GM12892 (cell line): ENCODE measurements around the gene UBE2D4.
"Not testable (repeated sequence)": the region's sequence is repeated elsewhere in the genome, so short reads cannot be mapped to it uniquely, and the experiment has no call there.

Experiments used
- DNase-seq: peaks from one replicate; pipeline ENCODE4 v3.0.0; 2011; ENCODE audit not compliant: insufficient read length
- FAIRE-seq: peaks from 2 replicates; lab custom pipeline; 2011; peaks lifted over from hg19 to GRCh38; lab: Jason Lieb, UNC
- POLR2A ChIP-seq: IDR thresholded peaks from 2 replicates; pipeline ENCODE4 v1.6.1; 2011; ENCODE audit warnings: low read depth, low read length, control low read depth
- POLR2AphosphoS5 ChIP-seq: IDR thresholded peaks from 2 replicates; pipeline ENCODE4 v1.6.1; 2011; ENCODE audit warnings: low read depth, low read length, control low read depth
- TAF1 ChIP-seq: IDR thresholded peaks from 2 replicates; pipeline ENCODE4 v1.6.1; 2011; ENCODE audit warnings: low read depth, mild to moderate bottlenecking, control low read depth, low read length, borderline replicate concordance

The UBE2D4 gene

GRCh38 chr7:43891069-43891955, 34.9 kb upstream of the UBE2D4 start:
- FAIRE-seq: no peak
- TF ChIP-seq TAF1 (no peak), POLR2A (no peak), POLR2AphosphoS5 (no peak)
- DNase-seq: no peak

- no peak for DNase-seq
- TF ChIP-seq TAF1: no peak
- no peak for TF ChIP-seq POLR2A
- no peak for TF ChIP-seq POLR2AphosphoS5
- FAIRE-seq: no peak
These were observed 30.3 kb upstream of the UBE2D4 start for GRCh38 chr7:43895847-43896415.

- DNase-seq, FAIRE-seq: not testable (repeated sequence)
These were observed 27.7 kb upstream of the UBE2D4 start for GRCh38 chr7:43898571-43898970.

- DNase-seq: no peak
- no peak for TF ChIP-seq TAF1
- FAIRE-seq: no peak
These were observed 23.6 kb upstream of the UBE2D4 start for GRCh38 chr7:43902542-43903054.

- FAIRE-seq (peak; percentile 54), DNase-seq (no peak)
These were observed 21.6 kb upstream of the UBE2D4 start for GRCh38 chr7:43904533-43905208.

GRCh38 chr7:43905209-43905946, 20.9 kb upstream of the UBE2D4 start:
- no peak for FAIRE-seq
- no peak for DNase-seq

More at GRCh38 chr7:43904533-43905208, 21.6 kb upstream of the UBE2D4 start:
- TF ChIP-seq POLR2AphosphoS5 (no peak), POLR2A (no peak), TAF1 (no peak)

GRCh38 chr7:43905956-43906330, 20.3 kb upstream of the UBE2D4 start:
- no peak for FAIRE-seq
- TF ChIP-seq POLR2A (no peak), POLR2AphosphoS5 (no peak), TAF1 (no peak)

More at GRCh38 chr7:43905209-43905946, 20.9 kb upstream of the UBE2D4 start:
- no peak for TF ChIP-seq POLR2A
- TF ChIP-seq POLR2AphosphoS5: no peak
- TF ChIP-seq TAF1: no peak

GRCh38 chr7:43906331-43907010, 19.8 kb upstream of the UBE2D4 start, which contains the start of gene URGCP:
URGCP (minus strand) TSS chr7:43906596; CDS start chr7:43906575, 21 bp downstream.
- no peak for TF ChIP-seq POLR2AphosphoS5
- TF ChIP-seq POLR2A: peak; percentile 76; the same call in 1 of the 2 replicates
- FAIRE-seq: peak; percentile 58
- DNase-seq: peak; percentile 78

More at GRCh38 chr7:43905956-43906330, 20.3 kb upstream of the UBE2D4 start:
- peak; percentile 57 for DNase-seq

GRCh38 chr7:43914795-43915194, 11.4 kb upstream of the UBE2D4 start:
- no peak for DNase-seq
- TF ChIP-seq POLR2A (no peak), POLR2AphosphoS5 (no peak), TAF1 (no peak)
- FAIRE-seq: no peak

- DNase-seq (no peak), FAIRE-seq (no peak)
- no peak for TF ChIP-seq POLR2AphosphoS5
- no peak for TF ChIP-seq TAF1
- TF ChIP-seq POLR2A: no peak
These were observed 10.3 kb upstream of the UBE2D4 start for GRCh38 chr7:43915907-43916306.

GRCh38 chr7:43921423-43921822, 4.8 kb upstream of the UBE2D4 start:
- no peak for TF ChIP-seq TAF1
- no peak for TF ChIP-seq POLR2A
- no peak for TF ChIP-seq POLR2AphosphoS5
- DNase-seq (no peak), FAIRE-seq (no peak)
